AG04450 (cell line): ENCODE data around the gene FOXRED1. TPM values are rescaled to one million over a fixed set of nuclear protein-coding genes. Genes with fewer than 3 reads are reported as not detected.
"Not testable (repeated sequence)": the region's sequence is repeated elsewhere in the genome, so short reads cannot be mapped to it uniquely, and the experiment has no call there.

Experiments used
- CTCF ChIA-PET: fragments of 300-600, 350-600 bp; formaldehyde crosslinking; extraction: SDS; loops from one replicate; lab custom pipeline; 2022; ENCODE audit warnings: antibody characterized with exemption, inconsistent platforms; lab: Charles Lee
- POLR2A ChIA-PET: fragments of 350-600 bp; formaldehyde crosslinking; extraction: SDS; loops from one replicate; lab custom pipeline; 2021; ENCODE audit warnings: antibody characterized with exemption, inconsistent platforms; lab: Yijun Ruan, JAX
- DNase-seq: peaks from one replicate; pipeline ENCODE4 v3.0.0-alpha.2; 2011; ENCODE audit warnings: low read depth, low spot score
- H3K27ac ChIP-seq: one replicate; pipeline ENCODE4 v1.5.1; 2012; ENCODE audit warnings: low read depth, low read length, control low read depth
- H3K27me3 ChIP-seq: one replicate; pipeline ENCODE4 v1.6.0; 2012; ENCODE audit warnings: low read length; ENCODE audit not compliant: control insufficient read depth, insufficient read depth
- H3K4me3 ChIP-seq: 2 replicates; pipeline ENCODE4 v1.5.1; 2011; ENCODE audit warnings: mild to moderate bottlenecking, low read depth, low read length, control low read depth
- H3K9me3 ChIP-seq: 2 replicates; pipeline ENCODE4 v1.5.1; 2012; ENCODE audit warnings: low read length; ENCODE audit not compliant: control insufficient read depth, insufficient read depth
- polyA plus RNA-seq: library from polyadenylated mRNA; depleted of rRNA; stranded (reverse); fragments of >200 nt; gene quantifications from 2 replicates; pipeline ENCODE4 v1.2.3, GENCODE V29; 2011
- TF ChIP-seq, protein P1 (sequence below): IDR thresholded peaks from 2 replicates; pipeline ENCODE4 v1.5.1; 2011; ENCODE audit warnings: low read depth, low read length, control low read depth, inconsistent platforms

The FOXRED1 gene
- polyA plus RNA-seq, 1 experiment: 10.2 TPM

DNA sequence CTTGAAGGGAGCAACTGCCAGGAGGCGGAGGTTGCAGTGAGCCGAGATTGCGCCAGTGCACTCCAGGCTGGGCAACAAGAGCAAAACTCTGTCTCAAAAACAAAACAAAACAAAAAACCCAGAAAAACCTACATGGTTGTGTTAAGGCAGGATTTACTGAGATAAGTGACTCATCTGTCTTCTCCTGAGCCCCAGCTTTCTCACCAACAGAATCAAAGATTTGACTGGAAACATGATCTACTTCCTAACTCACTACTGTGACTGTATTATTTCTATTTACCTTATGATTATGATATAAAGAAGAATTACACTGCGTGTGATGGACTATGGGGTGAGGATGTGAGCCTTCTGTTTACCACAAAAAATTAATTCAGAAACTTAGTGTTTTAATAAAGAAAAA is 35.6 kb upstream of the FOXRED1 start:
- no peak overlapping the region for H3K4me3 ChIP-seq
- H3K27me3 ChIP-seq: no peaks in the 10 kb centered on the region
- CTCF ChIA-PET: interaction anchor here (0.7 kb wide), 1 partner anchor 150 kb away, joined by 3 read pairs; no protein-coding TSS in a partner anchor
- DNase-seq: no peak
- no peak overlapping the region for H3K27ac ChIP-seq
- TF ChIP-seq, protein P1, sequence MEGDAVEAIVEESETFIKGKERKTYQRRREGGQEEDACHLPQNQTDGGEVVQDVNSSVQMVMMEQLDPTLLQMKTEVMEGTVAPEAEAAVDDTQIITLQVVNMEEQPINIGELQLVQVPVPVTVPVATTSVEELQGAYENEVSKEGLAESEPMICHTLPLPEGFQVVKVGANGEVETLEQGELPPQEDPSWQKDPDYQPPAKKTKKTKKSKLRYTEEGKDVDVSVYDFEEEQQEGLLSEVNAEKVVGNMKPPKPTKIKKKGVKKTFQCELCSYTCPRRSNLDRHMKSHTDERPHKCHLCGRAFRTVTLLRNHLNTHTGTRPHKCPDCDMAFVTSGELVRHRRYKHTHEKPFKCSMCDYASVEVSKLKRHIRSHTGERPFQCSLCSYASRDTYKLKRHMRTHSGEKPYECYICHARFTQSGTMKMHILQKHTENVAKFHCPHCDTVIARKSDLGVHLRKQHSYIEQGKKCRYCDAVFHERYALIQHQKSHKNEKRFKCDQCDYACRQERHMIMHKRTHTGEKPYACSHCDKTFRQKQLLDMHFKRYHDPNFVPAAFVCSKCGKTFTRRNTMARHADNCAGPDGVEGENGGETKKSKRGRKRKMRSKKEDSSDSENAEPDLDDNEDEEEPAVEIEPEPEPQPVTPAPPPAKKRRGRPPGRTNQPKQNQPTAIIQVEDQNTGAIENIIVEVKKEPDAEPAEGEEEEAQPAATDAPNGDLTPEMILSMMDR: no peak
- POLR2A ChIA-PET: no interaction called here
- no peaks in the 10 kb centered on the region for H3K9me3 ChIP-seq

DNA sequence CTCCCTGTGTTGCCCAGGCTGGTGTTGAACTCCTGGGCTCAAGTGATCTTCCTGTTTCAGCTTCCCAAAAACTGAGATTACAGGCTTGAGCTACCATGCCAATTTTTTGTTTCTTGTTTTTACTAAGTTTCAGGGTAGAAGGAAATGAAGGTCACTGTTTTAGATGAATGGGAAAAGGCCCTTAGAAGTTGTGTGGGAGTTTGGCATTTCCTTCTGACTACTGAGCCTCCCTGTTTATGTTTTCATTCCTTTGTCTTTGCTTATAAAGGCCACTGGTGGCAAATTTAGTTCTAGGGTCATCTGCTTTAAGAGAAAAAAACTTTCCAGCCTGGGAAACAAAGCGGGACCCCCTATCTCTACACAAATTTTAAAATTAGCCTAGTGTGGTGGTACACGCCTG is 22.3 kb upstream of the FOXRED1 start:
- ChIA-PET CTCF (no interaction called here), POLR2A (no interaction called here)
- peak overlapping the region; percentile 39 for H3K27ac ChIP-seq
- H3K4me3 ChIP-seq: no peak overlapping the region
- H3K27me3 ChIP-seq: no peaks in the 10 kb centered on the region
- no peaks in the 10 kb centered on the region for H3K9me3 ChIP-seq
- DNase-seq: no peak
- TF ChIP-seq, protein P1: no peak

DNA sequence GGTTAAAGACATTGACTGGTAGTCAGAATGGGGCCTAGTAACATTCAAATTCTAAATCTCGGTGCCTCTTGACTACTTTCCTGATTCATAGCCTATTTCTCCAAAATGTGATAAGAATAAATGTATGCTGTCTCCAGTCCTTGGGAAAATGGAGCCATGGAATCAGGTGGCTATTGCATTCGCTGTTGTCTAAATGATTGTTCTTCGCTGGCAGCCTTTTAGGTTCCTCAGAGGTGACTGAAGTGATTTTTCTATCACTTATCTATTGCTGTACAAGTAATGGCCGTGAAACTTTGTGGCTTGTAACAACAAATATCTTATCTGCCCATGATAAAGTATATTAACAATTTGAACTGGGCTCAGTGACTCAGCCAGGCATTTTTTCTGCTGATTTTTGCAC is 15.7 kb upstream of the FOXRED1 start:
- CTCF ChIA-PET: no interaction called here
- Histone ChIP-seq H3K9me3 (no peaks in the 10 kb centered on the region), H3K27ac (no peak overlapping the region), H3K27me3 (no peaks in the 10 kb centered on the region), H3K4me3 (no peak overlapping the region)
- TF ChIP-seq, protein P1: no peak
- DNase-seq: no peak
- POLR2A ChIA-PET: no interaction called here

DNA sequence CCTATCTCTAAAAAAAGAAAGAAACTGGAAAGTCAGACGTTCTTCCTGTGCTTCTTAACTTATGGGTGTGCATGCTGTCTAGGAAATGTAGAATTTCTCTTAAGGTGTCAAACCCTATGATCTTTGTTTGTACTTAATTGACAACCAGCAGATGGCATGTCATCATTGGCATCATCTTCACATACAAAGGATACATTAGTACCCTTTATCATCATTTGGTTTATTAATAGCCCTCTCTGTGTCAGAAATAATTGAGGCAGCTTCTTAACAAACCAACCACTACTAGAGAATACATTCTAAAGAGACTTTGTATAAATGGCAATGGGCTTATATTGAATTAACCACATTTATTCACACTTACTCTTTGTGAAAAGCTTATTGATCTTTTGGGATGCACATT is 14.1 kb upstream of the FOXRED1 start:
- TF ChIP-seq, protein P1: no peak

DNA sequence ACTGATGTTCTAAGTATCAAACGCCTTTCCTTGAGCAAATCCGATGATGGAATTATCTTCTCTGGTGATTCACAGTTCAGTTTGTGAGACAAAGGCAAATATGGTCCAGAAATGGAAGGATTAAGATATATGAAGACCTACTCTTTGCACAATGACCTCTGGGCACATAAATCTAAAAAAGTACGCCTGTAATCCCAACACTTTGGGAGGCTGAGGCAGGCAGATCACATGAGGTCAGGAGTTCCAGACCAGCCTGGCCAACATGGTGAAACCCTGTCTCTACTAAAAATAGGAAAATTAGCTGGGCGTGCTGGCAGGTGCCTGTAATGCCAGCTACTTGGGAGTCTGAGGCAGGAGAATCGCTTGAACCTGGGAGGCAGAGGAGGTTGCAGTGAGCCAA is 13.4 kb upstream of the FOXRED1 start:
- CTCF ChIA-PET: not testable (repeated sequence)

More for the DNA sequence above, 14.1 kb upstream of the FOXRED1 start:
- Histone ChIP-seq H3K27me3 (no peaks in the 10 kb centered on the region), H3K4me3 (no peak overlapping the region), H3K27ac (no peak overlapping the region), H3K9me3 (no peaks in the 10 kb centered on the region)
- no peak for DNase-seq
- ChIA-PET CTCF (no interaction called here), POLR2A (no interaction called here)

DNA sequence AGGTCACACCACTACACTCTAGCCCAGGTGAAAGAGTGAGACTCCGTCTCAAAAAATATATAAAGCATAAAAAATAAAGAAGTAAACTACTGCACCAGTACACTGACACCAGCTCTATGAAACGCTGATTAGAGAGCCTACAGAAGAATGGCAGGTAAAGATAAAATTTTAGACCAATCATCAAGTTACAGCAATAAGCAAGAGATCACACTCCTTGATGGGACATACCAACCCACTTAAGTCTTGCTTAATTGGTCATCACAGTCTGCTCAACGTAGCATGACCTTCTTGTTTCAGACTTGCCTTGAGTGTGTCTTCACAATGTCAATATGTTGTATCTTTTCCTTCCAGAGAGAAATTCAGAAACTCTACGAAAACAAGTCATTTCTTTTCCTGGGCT is 12.7 kb upstream of the FOXRED1 start:
- ChIA-PET CTCF (no interaction called here), POLR2A (no interaction called here)
- DNase-seq: no peak
- Histone ChIP-seq H3K27ac (no peak overlapping the region), H3K4me3 (no peak overlapping the region), H3K27me3 (no peaks in the 10 kb centered on the region), H3K9me3 (no peaks in the 10 kb centered on the region)
- TF ChIP-seq, protein P1: no peak

More for the DNA sequence above, 13.4 kb upstream of the FOXRED1 start:
- H3K4me3 ChIP-seq, H3K27ac ChIP-seq, DNase-seq, POLR2A ChIA-PET, H3K27me3 ChIP-seq, H3K9me3 ChIP-seq: not testable (repeated sequence)
